Stimulated activated memory B cell treated with anti-CD40 and anti-IgM and Interleukin-4, amounts not matched to agents 10 μg/mL and 1 μg/mL and 100 μg/mL, for 72 hours (primary cell): ENCODE results near the gene TRPM2.

Experiments
- ATAC-seq: fragments of 150-1000 bp; cut with Tn5 transposase; 2 replicates; pipeline ENCODE4 v1.10.0; 2021
- H3K27ac Mint-ChIP-seq: one replicate; pipeline ENCODE4 v1.8.0; 2022; ENCODE audit warnings: mild to moderate bottlenecking, mixed read lengths
- H3K27me3 Mint-ChIP-seq: one replicate; pipeline ENCODE4 v1.8.0; 2022; ENCODE audit warnings: mixed read lengths
- H3K36me3 Mint-ChIP-seq: one replicate; pipeline ENCODE4 v1.8.0; 2022; ENCODE audit warnings: mixed read lengths
- H3K4me1 Mint-ChIP-seq: one replicate; pipeline ENCODE4 v1.8.0; 2022; ENCODE audit warnings: mixed read lengths
- H3K4me3 Mint-ChIP-seq: one replicate; pipeline ENCODE4 v1.8.0; 2022; ENCODE audit warnings: mild to moderate bottlenecking, moderate library complexity, mixed read lengths
- H3K9me3 Mint-ChIP-seq: one replicate; pipeline ENCODE4 v1.8.0; 2022; ENCODE audit warnings: mixed read lengths

TRPM2 gene

DNA sequence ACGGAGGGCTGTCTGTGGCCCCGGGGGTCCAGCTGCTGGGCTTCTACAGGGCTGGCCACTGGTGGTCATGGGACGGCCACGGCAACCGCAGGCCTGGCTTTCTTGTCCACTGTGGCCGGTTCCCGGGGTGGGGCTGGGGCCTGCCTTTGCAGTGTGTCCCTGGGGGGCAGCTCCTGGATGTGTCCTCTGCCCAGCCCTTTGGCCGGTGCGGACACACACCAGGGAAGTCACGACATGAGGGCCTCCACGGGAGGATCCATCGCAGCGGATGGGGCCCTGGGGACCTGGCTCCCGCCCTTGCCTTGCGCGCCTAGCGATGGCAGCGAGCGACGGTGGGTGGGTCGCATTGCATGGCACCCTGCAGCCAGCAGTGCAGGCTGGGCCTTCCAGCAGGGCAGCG is 35.5 kb upstream of the TRPM2 start:
- Mint-ChIP-seq H3K9me3 (no peaks in the 10 kb centered on the region), H3K36me3 (peaks cover 46% of the 10 kb centered on the region), H3K27ac (no peak overlapping the region), H3K4me3 (no peak overlapping the region), H3K27me3 (no peaks in the 10 kb centered on the region), H3K4me1 (no peaks in the 10 kb centered on the region)
- no peak for ATAC-seq

DNA sequence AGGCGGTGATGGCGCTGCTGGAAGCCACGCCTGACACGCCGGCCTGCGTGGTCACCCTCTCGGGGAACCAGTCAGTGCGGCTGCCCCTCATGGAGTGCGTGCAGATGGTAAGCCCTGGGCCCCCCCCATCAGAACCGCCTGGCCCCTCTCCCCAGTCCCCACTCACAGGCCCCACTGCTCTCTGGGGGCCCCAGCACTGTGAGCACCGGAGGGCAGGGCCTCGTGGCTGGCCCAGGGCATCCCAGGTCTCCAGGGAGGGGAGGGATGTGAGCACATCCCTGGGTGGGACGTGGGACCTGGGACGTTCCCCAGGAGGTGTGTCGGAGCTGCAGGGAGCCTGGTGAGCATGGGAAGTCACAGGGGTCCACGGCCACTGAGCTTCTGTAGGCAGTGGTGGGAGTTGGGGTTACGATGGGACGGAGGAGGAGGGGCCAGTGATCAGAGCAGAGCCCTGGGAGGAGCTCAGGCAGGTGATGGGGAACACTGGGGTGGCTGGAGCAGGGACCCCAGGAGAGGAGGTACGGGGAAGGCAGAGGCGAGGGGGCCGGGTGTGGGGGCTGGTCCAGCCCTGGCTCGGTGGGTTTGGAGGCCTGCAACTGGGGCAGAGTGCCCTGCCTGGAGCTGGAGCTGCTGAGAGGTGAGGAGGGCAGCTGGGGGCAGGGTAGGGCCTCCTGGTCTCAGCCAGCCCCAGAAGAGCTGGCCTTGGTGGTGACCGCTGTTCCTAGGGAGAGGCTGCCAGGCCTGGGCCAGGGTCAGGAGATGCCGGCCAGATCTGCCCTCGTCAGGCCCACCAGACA is 34.7 kb upstream of the TRPM2 start:
- Mint-ChIP-seq H3K36me3 (peaks cover 46% of the 10 kb centered on the region), H3K27me3 (no peaks in the 10 kb centered on the region), H3K4me3 (no peak overlapping the region), H3K4me1 (no peaks in the 10 kb centered on the region), H3K9me3 (no peaks in the 10 kb centered on the region), H3K27ac (no peak overlapping the region)
- no peak for ATAC-seq

DNA sequence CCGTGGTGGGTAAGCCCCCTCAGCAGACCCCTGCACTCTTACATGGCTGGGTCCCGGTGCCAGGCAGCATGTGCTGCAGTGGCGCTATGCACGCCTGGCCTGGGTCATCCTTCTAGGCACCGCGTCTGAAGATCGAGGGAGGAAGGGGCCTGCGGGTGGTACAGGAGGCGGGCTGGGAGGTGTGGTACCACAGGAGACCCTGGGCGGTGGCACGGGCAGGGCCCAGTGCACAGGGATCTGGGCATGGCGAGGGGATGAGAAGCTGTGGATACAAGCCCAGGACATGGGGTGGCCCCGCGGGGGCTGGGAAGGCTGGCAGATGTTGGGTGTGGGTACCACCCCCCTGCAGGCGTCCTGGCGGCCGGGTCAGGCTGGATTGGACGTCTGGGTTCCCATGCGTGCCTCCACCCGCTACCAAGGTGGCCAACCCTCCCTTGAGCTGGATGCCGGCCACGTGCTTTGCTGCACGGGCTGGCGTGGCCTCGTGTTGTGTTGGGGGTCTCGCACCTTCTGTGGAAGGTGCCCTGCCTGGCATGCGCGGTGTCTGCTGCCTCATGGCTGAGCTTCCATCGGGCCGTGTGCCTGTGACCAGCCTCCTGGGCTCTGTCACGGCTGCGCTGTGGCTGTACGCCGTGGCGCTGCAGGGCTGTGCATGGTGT is 33.9 kb upstream of the TRPM2 start:
- H3K27ac Mint-ChIP-seq, result no peak overlapping the region
- peaks cover 42% of the 10 kb centered on the region for H3K36me3 Mint-ChIP-seq
- no peak overlapping the region for H3K4me3 Mint-ChIP-seq
- no peaks in the 10 kb centered on the region for H3K9me3 Mint-ChIP-seq
- H3K27me3 Mint-ChIP-seq, result no peaks in the 10 kb centered on the region
- H3K4me1 Mint-ChIP-seq, result no peaks in the 10 kb centered on the region
- no peak for ATAC-seq

DNA sequence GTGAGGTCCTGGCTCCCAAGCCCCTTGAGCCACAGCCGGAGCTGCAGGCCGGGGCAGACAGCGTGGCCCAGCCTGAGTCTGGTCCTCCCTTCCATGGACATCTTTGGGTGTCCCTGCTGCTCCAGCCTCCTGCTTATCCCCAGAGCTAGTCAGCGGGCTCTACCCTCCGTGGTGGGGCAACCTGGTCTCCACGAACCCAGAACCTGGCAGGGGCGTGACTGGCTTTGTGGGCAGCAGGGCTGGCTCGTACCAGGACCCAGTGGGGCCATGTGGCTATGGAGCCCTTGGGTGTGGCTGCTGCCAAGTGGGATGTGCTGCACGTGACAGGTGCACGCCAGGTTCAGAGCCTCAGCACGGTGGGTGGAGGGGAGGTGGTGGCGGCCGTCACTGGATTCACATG is 32.6 kb upstream of the TRPM2 start:
- Mint-ChIP-seq H3K4me3 (no peak overlapping the region), H3K36me3 (peaks cover 51% of the 10 kb centered on the region), H3K27me3 (no peaks in the 10 kb centered on the region), H3K27ac (no peak overlapping the region), H3K4me1 (no peaks in the 10 kb centered on the region), H3K9me3 (no peaks in the 10 kb centered on the region)
- no peak for ATAC-seq

DNA sequence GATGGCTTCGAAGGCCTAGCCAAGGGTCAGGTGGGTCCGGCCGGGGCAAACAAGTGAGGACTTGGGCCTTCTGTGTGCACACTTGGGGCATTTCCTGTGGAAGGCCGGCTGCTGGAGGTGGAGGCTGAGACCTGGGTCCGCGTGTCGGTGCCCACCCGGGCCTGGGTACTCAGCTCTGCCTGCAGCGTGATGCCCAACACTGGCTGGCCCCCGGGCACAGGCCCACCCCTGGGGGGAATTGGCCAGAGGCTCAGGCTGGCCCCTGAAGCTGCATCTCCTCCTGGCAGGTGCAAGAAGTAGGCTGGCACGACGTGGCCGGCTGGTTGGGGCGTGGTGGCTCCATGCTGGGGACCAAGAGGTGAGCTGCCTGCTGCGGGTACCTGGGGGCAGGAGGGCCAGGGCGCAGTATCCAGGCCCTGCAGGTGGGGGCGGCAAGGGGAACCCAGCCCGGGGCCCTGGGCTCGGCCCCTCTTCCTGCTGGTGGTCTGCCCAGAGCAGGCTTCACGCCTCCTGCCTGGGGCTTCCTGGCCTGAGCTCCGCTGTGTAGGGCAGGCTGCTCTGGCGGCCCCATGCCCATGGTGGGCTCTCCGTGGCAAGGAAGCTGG is 31.5 kb upstream of the TRPM2 start:
- H3K27ac Mint-ChIP-seq, result no peak overlapping the region
- no peaks in the 10 kb centered on the region for H3K4me1 Mint-ChIP-seq
- H3K4me3 Mint-ChIP-seq, result no peak overlapping the region

DNA sequence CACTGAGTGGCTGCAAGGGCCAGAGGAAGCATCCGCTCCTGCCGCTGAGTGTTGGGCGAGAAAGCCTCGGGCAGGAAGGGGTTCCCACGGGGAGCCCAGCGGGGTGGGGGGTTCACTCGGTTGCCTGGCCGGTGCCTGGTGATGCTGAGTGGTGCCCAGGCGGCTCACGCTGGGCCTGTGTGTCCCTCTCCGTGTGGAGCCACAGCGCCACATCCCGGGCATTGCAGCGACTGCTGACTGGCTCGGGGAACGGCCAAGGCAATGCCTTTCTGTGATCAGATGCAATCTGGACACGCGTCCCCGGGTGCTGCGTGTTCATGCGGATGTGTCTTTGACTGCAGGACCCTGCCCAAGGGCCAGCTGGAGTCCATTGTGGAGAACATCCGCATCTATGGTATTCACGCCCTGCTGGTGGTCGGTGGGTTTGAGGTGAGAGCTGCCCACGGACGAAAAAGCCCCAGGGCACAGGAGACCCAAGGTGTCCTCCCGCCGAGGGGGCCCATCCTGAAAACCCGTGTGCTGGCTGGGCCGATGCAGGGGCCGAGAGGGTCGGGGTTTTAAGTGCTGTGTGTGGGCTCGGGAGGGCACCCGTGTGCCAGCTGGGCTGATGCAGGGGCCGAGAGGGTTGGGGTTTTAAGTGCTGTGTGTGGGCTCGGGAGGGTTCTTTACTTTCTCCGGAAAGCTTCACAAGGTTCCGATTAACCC is 30.6 kb upstream of the TRPM2 start:
- Mint-ChIP-seq H3K36me3 (peaks cover 44% of the 10 kb centered on the region), H3K4me3 (no peak overlapping the region), H3K27ac (no peak overlapping the region), H3K27me3 (no peaks in the 10 kb centered on the region), H3K9me3 (no peaks in the 10 kb centered on the region), H3K4me1 (no peaks in the 10 kb centered on the region)
- ATAC-seq, result no peak

More for the DNA sequence above, 31.5 kb upstream of the TRPM2 start:
- no peak for ATAC-seq
- Mint-ChIP-seq H3K36me3 (peaks cover 44% of the 10 kb centered on the region), H3K27me3 (no peaks in the 10 kb centered on the region), H3K9me3 (no peaks in the 10 kb centered on the region)

DNA sequence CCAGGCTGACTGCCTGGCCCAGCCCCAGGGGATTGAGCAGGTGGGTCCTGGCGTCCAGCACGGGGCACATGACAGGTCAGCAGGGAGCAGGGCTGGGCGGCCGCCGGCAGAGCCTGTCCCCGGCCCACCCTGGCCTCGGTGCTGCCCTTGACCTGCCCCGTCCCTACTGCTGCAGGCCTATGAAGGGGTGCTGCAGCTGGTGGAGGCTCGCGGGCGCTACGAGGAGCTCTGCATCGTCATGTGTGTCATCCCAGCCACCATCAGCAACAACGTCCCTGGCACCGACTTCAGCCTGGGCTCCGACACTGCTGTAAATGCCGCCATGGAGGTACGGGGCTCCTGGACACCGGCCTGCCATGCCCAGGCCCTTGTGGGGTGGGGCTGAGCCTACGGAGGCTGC is 29.8 kb upstream of the TRPM2 start:
- Mint-ChIP-seq H3K27me3 (no peaks in the 10 kb centered on the region), H3K9me3 (no peaks in the 10 kb centered on the region), H3K27ac (no peak overlapping the region), H3K4me3 (no peak overlapping the region), H3K4me1 (no peaks in the 10 kb centered on the region), H3K36me3 (peaks cover 38% of the 10 kb centered on the region)
- ATAC-seq, result no peak

DNA sequence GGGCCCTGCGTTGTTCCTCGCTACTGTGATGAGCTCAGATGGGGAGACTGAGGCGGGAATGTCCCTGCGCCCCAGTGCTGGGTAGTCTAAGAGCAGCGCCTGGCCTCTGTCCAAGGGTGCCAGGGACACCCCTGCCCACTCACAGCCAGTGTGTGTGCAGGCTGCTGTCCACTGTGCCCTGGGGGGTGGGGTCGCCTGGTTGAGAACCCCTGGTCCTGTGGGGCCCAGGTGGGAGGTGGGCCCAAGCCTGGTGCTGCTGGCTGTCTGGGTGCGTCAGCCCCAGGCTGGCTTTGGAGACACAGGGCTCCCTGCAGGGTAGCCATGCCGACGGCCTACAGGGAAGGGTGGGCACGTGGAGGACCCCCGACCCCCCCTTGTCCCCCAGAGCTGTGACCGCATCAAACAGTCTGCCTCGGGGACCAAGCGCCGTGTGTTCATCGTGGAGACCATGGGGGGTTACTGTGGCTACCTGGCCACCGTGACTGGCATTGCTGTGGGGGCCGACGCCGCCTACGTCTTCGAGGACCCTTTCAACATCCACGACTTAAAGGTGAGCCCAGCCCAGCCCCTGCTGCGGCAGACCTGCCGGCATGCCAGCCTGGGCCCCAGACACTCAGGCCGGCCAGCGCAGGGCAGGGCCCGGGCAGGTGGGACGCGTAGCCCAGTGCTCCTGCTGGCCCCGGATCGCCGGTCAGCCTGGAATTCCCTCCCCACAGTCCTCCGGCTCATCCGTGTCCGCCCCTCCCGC is 29.1 kb upstream of the TRPM2 start:
- Mint-ChIP-seq H3K9me3 (no peaks in the 10 kb centered on the region), H3K4me3 (no peak overlapping the region), H3K4me1 (no peaks in the 10 kb centered on the region), H3K27me3 (no peaks in the 10 kb centered on the region), H3K36me3 (peaks cover 31% of the 10 kb centered on the region), H3K27ac (no peak overlapping the region)
- ATAC-seq, result no peak

DNA sequence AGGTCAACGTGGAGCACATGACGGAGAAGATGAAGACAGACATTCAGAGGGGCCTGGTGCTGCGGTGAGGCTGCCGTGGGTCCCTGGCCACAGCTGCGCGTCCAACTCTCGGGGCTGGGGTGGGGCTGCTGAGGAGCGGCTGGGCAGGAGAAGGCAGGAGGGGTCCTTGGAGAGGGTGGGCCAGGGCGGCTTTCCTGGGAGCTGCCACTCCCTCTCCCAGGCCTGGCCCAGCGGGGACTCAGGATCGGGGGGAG is 28.6 kb upstream of the TRPM2 start:
- Mint-ChIP-seq H3K9me3 (no peaks in the 10 kb centered on the region), H3K27ac (no peak overlapping the region)

DNA sequence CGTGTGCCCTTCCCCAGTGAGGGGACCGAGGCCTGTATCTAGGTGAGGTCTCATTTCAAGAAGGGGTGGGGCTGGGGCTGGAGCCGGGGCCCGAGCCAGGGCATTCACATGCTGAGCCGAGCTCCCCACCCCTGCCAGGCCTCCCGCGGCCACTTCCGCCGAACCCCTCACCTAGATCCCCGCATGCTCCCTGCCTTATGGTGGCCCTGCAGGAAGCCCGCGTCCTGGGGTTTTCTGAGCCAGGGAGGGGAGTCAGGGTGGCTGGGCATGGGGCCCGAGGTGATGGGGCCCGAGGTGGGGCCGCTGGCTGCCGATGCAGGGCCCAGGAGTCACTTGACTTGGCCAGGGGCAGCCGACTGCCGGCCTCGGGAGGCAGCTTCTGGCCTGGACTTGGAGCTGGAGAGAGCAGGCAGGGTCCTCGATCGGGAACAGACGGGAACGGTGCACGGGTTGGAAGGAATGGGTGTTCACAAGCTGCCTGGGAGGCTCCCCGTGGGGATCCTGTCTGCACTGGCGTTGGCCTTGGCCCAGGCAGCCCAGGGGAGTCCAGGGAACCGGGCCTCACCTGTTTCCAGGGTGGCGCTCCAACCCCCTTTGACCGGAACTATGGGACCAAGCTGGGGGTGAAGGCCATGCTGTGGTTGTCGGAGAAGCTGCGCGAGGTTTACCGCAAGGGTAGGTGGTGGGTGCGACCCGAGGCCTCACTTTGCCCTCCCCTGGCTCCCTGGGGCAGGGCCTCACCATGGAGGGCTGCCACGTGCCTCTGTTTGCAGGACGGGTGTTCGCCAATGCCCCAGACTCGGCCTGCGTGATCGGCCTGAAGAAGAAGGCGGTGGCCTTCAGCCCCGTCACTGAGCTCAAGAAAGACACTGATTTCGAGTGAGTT is 27.8 kb upstream of the TRPM2 start:
- no peak overlapping the region for H3K27ac Mint-ChIP-seq
- H3K27me3 Mint-ChIP-seq, result no peaks in the 10 kb centered on the region
- H3K36me3 Mint-ChIP-seq, result peaks cover 28% of the 10 kb centered on the region
- H3K4me1 Mint-ChIP-seq, result no peaks in the 10 kb centered on the region
- no peak overlapping the region for H3K4me3 Mint-ChIP-seq
- H3K9me3 Mint-ChIP-seq, result no peaks in the 10 kb centered on the region
- no peak for ATAC-seq

More for the DNA sequence above, 28.6 kb upstream of the TRPM2 start:
- Mint-ChIP-seq H3K4me1 (no peaks in the 10 kb centered on the region), H3K27me3 (no peaks in the 10 kb centered on the region), H3K36me3 (peaks cover 28% of the 10 kb centered on the region), H3K4me3 (no peak overlapping the region)
- ATAC-seq, result no peak

DNA sequence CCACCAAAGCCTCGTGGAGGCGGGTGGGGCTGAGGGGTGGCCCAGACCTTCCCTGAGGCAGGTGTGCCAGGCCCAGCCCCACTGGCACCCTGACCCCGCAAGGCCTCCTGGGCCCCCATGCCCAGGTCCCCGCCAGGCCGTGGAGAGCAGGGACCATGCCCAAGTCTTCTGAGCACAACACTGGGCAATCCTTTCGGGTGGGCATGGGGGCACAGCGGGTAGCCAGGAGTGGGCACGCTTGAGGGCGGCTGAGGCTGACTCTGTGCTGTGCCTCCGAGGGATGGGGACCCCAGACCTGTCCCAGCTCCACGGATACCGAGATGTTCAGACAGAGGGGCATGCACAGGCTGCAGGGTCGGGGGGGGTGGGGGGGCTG is 27.2 kb upstream of the TRPM2 start:
- Mint-ChIP-seq H3K4me1 (no peaks in the 10 kb centered on the region), H3K27ac (no peak overlapping the region), H3K36me3 (peaks cover 28% of the 10 kb centered on the region), H3K4me3 (no peak overlapping the region), H3K9me3 (no peaks in the 10 kb centered on the region), H3K27me3 (no peaks in the 10 kb centered on the region)
- ATAC-seq, result no peak

DNA sequence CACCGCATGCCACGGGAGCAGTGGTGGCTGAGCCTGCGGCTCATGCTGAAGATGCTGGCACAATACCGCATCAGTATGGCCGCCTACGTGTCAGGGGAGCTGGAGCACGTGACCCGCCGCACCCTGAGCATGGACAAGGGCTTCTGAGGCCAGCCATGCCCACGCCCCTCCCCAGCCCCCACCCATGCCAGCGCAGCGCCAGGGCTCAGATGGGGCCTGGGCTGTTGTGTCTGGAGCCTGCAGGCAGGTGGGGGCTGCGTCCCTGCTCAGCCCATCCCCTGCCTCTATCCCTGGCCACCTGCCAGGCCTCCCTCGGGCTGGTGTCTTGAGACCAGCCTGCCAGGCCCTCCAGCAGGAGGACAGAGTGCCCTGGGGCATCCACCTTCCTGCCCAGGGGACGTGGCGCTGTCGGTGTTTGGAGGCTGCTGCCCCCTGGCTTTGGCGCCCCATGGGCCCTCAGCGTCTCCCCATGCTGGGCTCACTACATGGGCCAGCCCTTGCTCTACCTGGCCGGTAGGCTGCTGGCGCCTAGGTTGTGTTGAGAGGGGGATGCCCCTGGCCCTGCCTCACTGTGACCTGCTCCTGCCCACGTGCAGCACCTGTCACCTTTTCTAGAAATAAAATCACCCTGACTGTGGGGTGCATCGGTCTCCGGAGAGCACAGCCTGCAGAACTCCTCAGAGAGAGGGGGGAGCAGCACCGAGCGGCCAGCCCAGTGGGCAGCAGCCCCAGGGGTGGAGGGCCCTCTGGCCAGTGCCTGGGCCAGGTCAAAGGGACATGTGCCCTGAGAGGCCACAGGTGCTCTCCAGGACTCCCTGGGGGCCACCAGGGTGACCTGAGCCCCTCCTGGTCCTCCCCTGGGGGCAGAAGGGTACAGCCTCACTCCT is 26.5 kb upstream of the TRPM2 start:
- ATAC-seq, result no peak
- H3K4me3 Mint-ChIP-seq, result no peak overlapping the region
- H3K36me3 Mint-ChIP-seq, result peaks cover 26% of the 10 kb centered on the region
- no peak overlapping the region for H3K27ac Mint-ChIP-seq
- H3K4me1 Mint-ChIP-seq, result no peaks in the 10 kb centered on the region
- no peaks in the 10 kb centered on the region for H3K9me3 Mint-ChIP-seq
- no peaks in the 10 kb centered on the region for H3K27me3 Mint-ChIP-seq

DNA sequence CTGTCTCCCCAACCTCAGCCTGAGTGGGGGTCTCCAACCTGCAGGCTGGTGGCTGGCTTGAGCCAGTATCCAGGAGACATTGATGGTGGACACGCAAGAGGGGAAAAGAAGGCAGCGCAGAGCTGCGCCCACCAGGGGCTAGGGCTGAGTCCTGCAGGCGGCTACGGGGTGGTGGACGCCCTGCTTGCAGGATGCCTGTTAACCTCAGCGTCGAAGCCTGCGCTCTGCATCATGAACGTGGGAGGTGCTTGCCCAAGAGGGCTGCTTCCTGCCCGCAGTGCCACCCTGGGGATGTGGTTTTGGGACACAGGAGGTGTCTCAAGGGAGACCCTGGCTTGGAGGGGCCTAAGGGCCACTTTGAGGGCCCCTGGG is 25.8 kb upstream of the TRPM2 start:
- no peak overlapping the region for H3K27ac Mint-ChIP-seq
- no peak for ATAC-seq
- H3K4me1 Mint-ChIP-seq, result no peaks in the 10 kb centered on the region

More for the DNA sequence above, 25.8 kb upstream of the TRPM2 start:
- no peaks in the 10 kb centered on the region for H3K9me3 Mint-ChIP-seq
- no peaks in the 10 kb centered on the region for H3K27me3 Mint-ChIP-seq
- no peak overlapping the region for H3K4me3 Mint-ChIP-seq
- peaks cover 25% of the 10 kb centered on the region for H3K36me3 Mint-ChIP-seq
